Measurements from ENCODE around the gene ELF2. TPM values are rescaled to one million over a fixed set of nuclear protein-coding genes. Genes with fewer than 3 reads are reported as not detected.
"Not testable (repeated sequence)": the region's sequence is repeated elsewhere in the genome, so short reads cannot be mapped to it uniquely, and the experiment has no call there.

ELF2 gene
- total RNA-seq, 3 donors from 2014 or later, result 59.4 to 106 (median 67.2) TPM

- DNase-seq (ENCODE audit: low spot score in 2 of 2), result no peak
- Histone ChIP-seq H3K9me3 (no peaks in the 10 kb centered on the region), H3K36me3 (no peaks in the 10 kb centered on the region), H3K4me1 (no peaks in the 10 kb centered on the region), H3K4me3 (no peak overlapping the region), H3K27me3 (no peaks in the 10 kb centered on the region), H3K27ac (no peak overlapping the region)
- intact Hi-C loops (cut with DNase I; ENCODE audit: low total_unique reads), result no loop called here
- TF ChIP-seq POLR2A (IDR thresholded peaks at IDR 0.05) (no peak), POLR2AphosphoS5 (IDR thresholded peaks at IDR 0.05) (no peak)
- TF ChIP-seq, protein P1, sequence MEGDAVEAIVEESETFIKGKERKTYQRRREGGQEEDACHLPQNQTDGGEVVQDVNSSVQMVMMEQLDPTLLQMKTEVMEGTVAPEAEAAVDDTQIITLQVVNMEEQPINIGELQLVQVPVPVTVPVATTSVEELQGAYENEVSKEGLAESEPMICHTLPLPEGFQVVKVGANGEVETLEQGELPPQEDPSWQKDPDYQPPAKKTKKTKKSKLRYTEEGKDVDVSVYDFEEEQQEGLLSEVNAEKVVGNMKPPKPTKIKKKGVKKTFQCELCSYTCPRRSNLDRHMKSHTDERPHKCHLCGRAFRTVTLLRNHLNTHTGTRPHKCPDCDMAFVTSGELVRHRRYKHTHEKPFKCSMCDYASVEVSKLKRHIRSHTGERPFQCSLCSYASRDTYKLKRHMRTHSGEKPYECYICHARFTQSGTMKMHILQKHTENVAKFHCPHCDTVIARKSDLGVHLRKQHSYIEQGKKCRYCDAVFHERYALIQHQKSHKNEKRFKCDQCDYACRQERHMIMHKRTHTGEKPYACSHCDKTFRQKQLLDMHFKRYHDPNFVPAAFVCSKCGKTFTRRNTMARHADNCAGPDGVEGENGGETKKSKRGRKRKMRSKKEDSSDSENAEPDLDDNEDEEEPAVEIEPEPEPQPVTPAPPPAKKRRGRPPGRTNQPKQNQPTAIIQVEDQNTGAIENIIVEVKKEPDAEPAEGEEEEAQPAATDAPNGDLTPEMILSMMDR (IDR thresholded peaks at IDR 0.05), result no peak
Measured at GRCh38 chr4:139027776-139028175, 149.2 kb downstream of the ELF2 start.

- H3K9me3 ChIP-seq, result no peaks in the 10 kb centered on the region
- no peak for TF ChIP-seq POLR2AphosphoS5 (IDR thresholded peaks at IDR 0.05)
- no peak overlapping the region for H3K27ac ChIP-seq
- no peaks in the 10 kb centered on the region for H3K36me3 ChIP-seq
- no peak overlapping the region for H3K4me3 ChIP-seq
- intact Hi-C loops (cut with DNase I; ENCODE audit: low total_unique reads), result no loop called here
- no peaks in the 10 kb centered on the region for H3K4me1 ChIP-seq
- H3K27me3 ChIP-seq, result no peaks in the 10 kb centered on the region
- no peak for DNase-seq (ENCODE audit: low spot score in 2 of 2)
Measured at GRCh38 chr4:139025841-139026240, 151.2 kb downstream of the ELF2 start.

- no peaks in the 10 kb centered on the region for H3K9me3 ChIP-seq
- H3K27ac ChIP-seq, result no peak overlapping the region
- no peaks in the 10 kb centered on the region for H3K4me1 ChIP-seq
- no peak overlapping the region for H3K4me3 ChIP-seq
- no peak for DNase-seq (ENCODE audit: low spot score in 2 of 2)
- H3K27me3 ChIP-seq, result no peaks in the 10 kb centered on the region
- TF ChIP-seq, protein P1 (IDR thresholded peaks at IDR 0.05), result no peak
- TF ChIP-seq POLR2A (IDR thresholded peaks at IDR 0.05), result no peak
- intact Hi-C loops (cut with DNase I; ENCODE audit: low total_unique reads), result no loop called here
- H3K36me3 ChIP-seq, result no peaks in the 10 kb centered on the region
Measured at GRCh38 chr4:139024686-139025085, 152.3 kb downstream of the ELF2 start.

GRCh38 chr4:139022835-139023234 lies 154.2 kb downstream of the ELF2 start:
- Histone ChIP-seq H3K27ac (no peak overlapping the region), H3K4me3 (no peak overlapping the region), H3K9me3 (no peaks in the 10 kb centered on the region), H3K36me3 (no peaks in the 10 kb centered on the region), H3K27me3 (no peaks in the 10 kb centered on the region), H3K4me1 (no peaks in the 10 kb centered on the region)
- intact Hi-C loops (cut with DNase I; ENCODE audit: low total_unique reads), result no loop called here
- no peak for DNase-seq (ENCODE audit: low spot score in 2 of 2)
- TF ChIP-seq, protein P1 (IDR thresholded peaks at IDR 0.05), result no peak
- TF ChIP-seq POLR2AphosphoS5 (IDR thresholded peaks at IDR 0.05), result no peak
- TF ChIP-seq POLR2A (IDR thresholded peaks at IDR 0.05), result no peak

- H3K36me3 ChIP-seq; H3K4me1 ChIP-seq; H3K27ac ChIP-seq; intact Hi-C loops (cut with DNase I; ENCODE audit: low total_unique reads); H3K27me3 ChIP-seq; H3K4me3 ChIP-seq; H3K9me3 ChIP-seq; DNase-seq (ENCODE audit: low spot score in 2 of 2): not testable (repeated sequence)
Measured at GRCh38 chr4:139021071-139021470, 155.9 kb downstream of the ELF2 start.

DNA sequence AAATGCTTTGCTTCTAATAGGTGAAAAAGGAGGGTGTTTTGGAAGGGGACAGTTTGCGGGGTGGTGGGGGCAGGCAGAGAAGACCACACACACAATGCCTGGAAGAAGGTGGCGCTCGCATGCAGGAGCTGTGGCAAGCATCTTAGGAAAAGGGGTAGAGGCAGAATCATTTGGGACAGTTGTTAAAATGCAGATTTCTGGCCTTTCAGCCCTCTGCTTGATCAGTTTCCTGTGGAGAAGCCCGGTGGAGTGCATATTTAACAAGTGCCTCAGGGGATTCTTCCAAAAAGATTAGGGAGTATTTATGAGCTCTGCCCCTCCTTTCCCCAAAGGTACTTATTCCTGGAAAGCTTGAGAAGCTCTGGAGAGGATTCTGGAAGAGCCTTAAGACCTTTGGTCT lies 156.6 kb downstream of the ELF2 start:
- H3K27ac ChIP-seq, result no peak overlapping the region
- H3K9me3 ChIP-seq, result no peaks in the 10 kb centered on the region
- H3K27me3 ChIP-seq, result no peaks in the 10 kb centered on the region
- TF ChIP-seq, protein P1 (IDR thresholded peaks at IDR 0.05), result no peak
- TF ChIP-seq POLR2A (IDR thresholded peaks at IDR 0.05) (no peak), POLR2AphosphoS5 (IDR thresholded peaks at IDR 0.05) (no peak)
- intact Hi-C loops (cut with DNase I; ENCODE audit: low total_unique reads), result no loop called here
- no peak overlapping the region for H3K4me3 ChIP-seq
- DNase-seq (ENCODE audit: low spot score in 2 of 2), result no peak
- no peaks in the 10 kb centered on the region for H3K36me3 ChIP-seq
- no peaks in the 10 kb centered on the region for H3K4me1 ChIP-seq

Data from breast epithelium (tissue), 4 donors.